ENCODE data around the gene GPR39. TPM values are rescaled to one million over a fixed set of nuclear protein-coding genes. Genes with fewer than 3 reads are reported as not detected.

GPR39 gene
- total RNA-seq, 1 donor from 2014 or later, result 1.6 TPM

GRCh38 chr2:132633635-132634034, 217.0 kb downstream of the GPR39 start:
- H3K27ac ChIP-seq (ENCODE audit: low read depth, low read length), result no peak overlapping the region
- H3K9ac ChIP-seq (ENCODE audit: low read depth in 1 of 3, low read length in 3 of 3), result no peak overlapping the region
- no peaks in the 10 kb centered on the region for H3K9me3 ChIP-seq (ENCODE audit: control insufficient read depth in 3 of 3, low read length in 3 of 3)

DNA sequence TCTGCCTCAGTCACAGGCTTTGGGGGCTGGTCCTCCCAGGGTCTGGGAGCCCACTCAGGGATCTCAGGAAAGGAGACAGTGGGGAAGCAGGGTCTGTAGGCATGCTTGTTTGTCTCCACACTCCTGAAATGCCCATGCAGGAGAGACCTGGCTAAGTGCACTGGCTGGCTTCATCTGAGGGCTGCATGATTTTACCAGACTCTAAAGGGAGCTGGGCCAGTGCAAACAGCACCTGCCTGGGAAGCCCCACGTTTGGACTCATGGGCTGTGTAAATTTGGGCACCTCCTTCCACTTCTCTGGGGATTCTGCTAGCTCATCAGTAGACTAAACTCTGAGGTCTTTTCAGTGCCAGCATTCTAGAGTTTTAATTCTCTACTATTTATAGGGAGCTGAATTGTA, 219.7 kb downstream of the GPR39 start:
- Histone ChIP-seq H3K27ac (ENCODE audit: low read depth, low read length) (no peak overlapping the region), H3K4me3 (ENCODE audit: low read length in 3 of 3) (no peak overlapping the region), H3K4me1 (ENCODE audit: control insufficient read depth in 3 of 3, insufficient read depth in 3 of 3, low read length in 3 of 3) (no peaks in the 10 kb centered on the region), H3K27me3 (ENCODE audit: control insufficient read depth in 3 of 3, insufficient read depth in 3 of 3, low read length in 3 of 3) (no peaks in the 10 kb centered on the region), H3K9ac (ENCODE audit: low read depth in 1 of 3, low read length in 3 of 3) (no peak overlapping the region), H3K36me3 (ENCODE audit: control insufficient read depth in 3 of 3, insufficient read depth in 3 of 3, low read length in 3 of 3) (no peaks in the 10 kb centered on the region), H3K9me3 (ENCODE audit: control insufficient read depth in 3 of 3, low read length in 3 of 3) (no peaks in the 10 kb centered on the region)

More at GRCh38 chr2:132633635-132634034, 217.0 kb downstream of the GPR39 start:
- no peaks in the 10 kb centered on the region for H3K4me1 ChIP-seq (ENCODE audit: control insufficient read depth in 3 of 3, insufficient read depth in 3 of 3, low read length in 3 of 3)
- no peak overlapping the region for H3K4me3 ChIP-seq (ENCODE audit: low read length in 3 of 3)
- no peaks in the 10 kb centered on the region for H3K36me3 ChIP-seq (ENCODE audit: control insufficient read depth in 3 of 3, insufficient read depth in 3 of 3, low read length in 3 of 3)
- no peaks in the 10 kb centered on the region for H3K27me3 ChIP-seq (ENCODE audit: control insufficient read depth in 3 of 3, insufficient read depth in 3 of 3, low read length in 3 of 3)

- Histone ChIP-seq H3K27ac (ENCODE audit: low read depth, low read length) (no peak overlapping the region), H3K9me3 (ENCODE audit: control insufficient read depth in 3 of 3, low read length in 3 of 3) (no peaks in the 10 kb centered on the region), H3K27me3 (ENCODE audit: control insufficient read depth in 3 of 3, insufficient read depth in 3 of 3, low read length in 3 of 3) (no peaks in the 10 kb centered on the region), H3K4me1 (ENCODE audit: control insufficient read depth in 3 of 3, insufficient read depth in 3 of 3, low read length in 3 of 3) (no peaks in the 10 kb centered on the region), H3K36me3 (ENCODE audit: control insufficient read depth in 3 of 3, insufficient read depth in 3 of 3, low read length in 3 of 3) (no peaks in the 10 kb centered on the region), H3K9ac (ENCODE audit: low read depth in 1 of 3, low read length in 3 of 3) (no peak overlapping the region), H3K4me3 (ENCODE audit: low read length in 3 of 3) (no peak overlapping the region)
These were observed 221.9 kb downstream of the GPR39 start for GRCh38 chr2:132638313-132639040.

DNA sequence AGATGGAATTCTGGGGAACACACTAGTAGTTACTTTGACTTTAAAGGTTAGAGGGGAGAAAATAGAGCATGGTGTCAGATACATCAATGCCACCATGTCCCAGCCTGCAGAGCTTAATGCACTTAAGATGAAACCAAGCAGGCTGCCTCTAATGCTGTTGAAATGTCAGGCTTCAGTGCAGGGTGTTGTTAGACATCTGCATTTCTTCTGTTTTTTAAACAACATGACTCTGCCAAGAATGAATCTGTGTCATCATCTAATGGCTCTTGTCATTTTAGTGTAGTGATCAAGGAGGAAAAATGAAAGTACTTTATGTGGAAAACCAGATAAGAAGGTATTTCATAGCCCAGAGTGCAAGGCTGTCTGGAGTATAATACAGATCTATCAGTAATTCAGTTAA, 223.5 kb downstream of the GPR39 start:
- Histone ChIP-seq H3K27ac (ENCODE audit: low read depth, low read length) (no peak overlapping the region), H3K9ac (ENCODE audit: low read depth in 1 of 3, low read length in 3 of 3) (no peak overlapping the region), H3K36me3 (ENCODE audit: control insufficient read depth in 3 of 3, insufficient read depth in 3 of 3, low read length in 3 of 3) (no peaks in the 10 kb centered on the region), H3K4me1 (ENCODE audit: control insufficient read depth in 3 of 3, insufficient read depth in 3 of 3, low read length in 3 of 3) (no peaks in the 10 kb centered on the region), H3K27me3 (ENCODE audit: control insufficient read depth in 3 of 3, insufficient read depth in 3 of 3, low read length in 3 of 3) (peaks cover 0 to 2% (median 0%) of the 10 kb centered on the region in 3 donors), H3K4me3 (ENCODE audit: low read length in 3 of 3) (no peak overlapping the region), H3K9me3 (ENCODE audit: control insufficient read depth in 3 of 3, low read length in 3 of 3) (no peaks in the 10 kb centered on the region)

DNA sequence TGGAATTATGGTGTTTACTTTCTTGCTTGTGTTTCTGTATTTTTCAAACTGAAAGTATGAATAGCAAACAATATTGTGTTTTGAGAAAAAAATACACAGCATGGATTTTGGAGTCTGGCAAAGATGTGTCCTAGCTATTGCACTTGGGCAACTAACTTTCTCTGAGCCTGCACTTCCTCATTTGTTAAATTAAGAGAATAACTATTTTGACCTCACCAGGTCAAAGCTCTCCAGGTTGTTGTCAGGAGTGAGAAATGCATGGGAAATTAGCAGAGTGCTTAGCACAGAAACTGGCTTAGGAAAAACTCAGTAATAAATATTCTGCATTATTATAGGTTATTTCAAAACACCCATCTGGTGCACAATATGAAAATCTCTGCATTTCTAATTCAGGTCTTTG, 225.2 kb downstream of the GPR39 start:
- Histone ChIP-seq H3K9me3 (ENCODE audit: control insufficient read depth in 3 of 3, low read length in 3 of 3) (no peaks in the 10 kb centered on the region), H3K27ac (ENCODE audit: low read depth, low read length) (no peak overlapping the region), H3K4me1 (ENCODE audit: control insufficient read depth in 3 of 3, insufficient read depth in 3 of 3, low read length in 3 of 3) (no peaks in the 10 kb centered on the region), H3K9ac (ENCODE audit: low read depth in 1 of 3, low read length in 3 of 3) (no peak overlapping the region), H3K27me3 (ENCODE audit: control insufficient read depth in 3 of 3, insufficient read depth in 3 of 3, low read length in 3 of 3) (peaks cover 0 to 3% (median 0%) of the 10 kb centered on the region in 3 donors), H3K36me3 (ENCODE audit: control insufficient read depth in 3 of 3, insufficient read depth in 3 of 3, low read length in 3 of 3) (no peaks in the 10 kb centered on the region), H3K4me3 (ENCODE audit: low read length in 3 of 3) (no peak overlapping the region)

GRCh38 chr2:132642415-132642814, 225.8 kb downstream of the GPR39 start:
- no peak overlapping the region for H3K9ac ChIP-seq (ENCODE audit: low read depth in 1 of 3, low read length in 3 of 3)
- H3K27ac ChIP-seq (ENCODE audit: low read depth, low read length), result no peak overlapping the region
- H3K27me3 ChIP-seq (ENCODE audit: control insufficient read depth in 3 of 3, insufficient read depth in 3 of 3, low read length in 3 of 3), result peaks cover 0 to 3% (median 0%) of the 10 kb centered on the region in 3 donors
- H3K36me3 ChIP-seq (ENCODE audit: control insufficient read depth in 3 of 3, insufficient read depth in 3 of 3, low read length in 3 of 3), result no peaks in the 10 kb centered on the region
- no peaks in the 10 kb centered on the region for H3K4me1 ChIP-seq (ENCODE audit: control insufficient read depth in 3 of 3, insufficient read depth in 3 of 3, low read length in 3 of 3)
- no peaks in the 10 kb centered on the region for H3K9me3 ChIP-seq (ENCODE audit: control insufficient read depth in 3 of 3, low read length in 3 of 3)
- H3K4me3 ChIP-seq (ENCODE audit: low read length in 3 of 3), result no peak overlapping the region

- Histone ChIP-seq H3K36me3 (ENCODE audit: control insufficient read depth in 3 of 3, insufficient read depth in 3 of 3, low read length in 3 of 3) (no peaks in the 10 kb centered on the region), H3K4me1 (ENCODE audit: control insufficient read depth in 3 of 3, insufficient read depth in 3 of 3, low read length in 3 of 3) (no peaks in the 10 kb centered on the region), H3K27me3 (ENCODE audit: control insufficient read depth in 3 of 3, insufficient read depth in 3 of 3, low read length in 3 of 3) (peaks cover 0 to 4% (median 3%) of the 10 kb centered on the region in 3 donors), H3K9ac (ENCODE audit: low read depth in 1 of 3, low read length in 3 of 3) (no peak overlapping the region), H3K27ac (ENCODE audit: low read depth, low read length) (no peak overlapping the region), H3K9me3 (ENCODE audit: control insufficient read depth in 3 of 3, low read length in 3 of 3) (no peaks in the 10 kb centered on the region), H3K4me3 (ENCODE audit: low read length in 3 of 3) (peak overlapping the region in 1 of 3 donors; percentile 3)
These were observed 228.6 kb downstream of the GPR39 start for GRCh38 chr2:132645176-132645575.

- Histone ChIP-seq H3K4me3 (ENCODE audit: low read length in 3 of 3) (no peak overlapping the region), H3K36me3 (ENCODE audit: control insufficient read depth in 3 of 3, insufficient read depth in 3 of 3, low read length in 3 of 3) (no peaks in the 10 kb centered on the region), H3K9me3 (ENCODE audit: control insufficient read depth in 3 of 3, low read length in 3 of 3) (no peaks in the 10 kb centered on the region), H3K9ac (ENCODE audit: low read depth in 1 of 3, low read length in 3 of 3) (no peak overlapping the region), H3K27ac (ENCODE audit: low read depth, low read length) (no peak overlapping the region), H3K27me3 (ENCODE audit: control insufficient read depth in 3 of 3, insufficient read depth in 3 of 3, low read length in 3 of 3) (peaks cover 0 to 4% (median 3%) of the 10 kb centered on the region in 3 donors), H3K4me1 (ENCODE audit: control insufficient read depth in 3 of 3, insufficient read depth in 3 of 3, low read length in 3 of 3) (no peaks in the 10 kb centered on the region)
These were observed 229.3 kb downstream of the GPR39 start for GRCh38 chr2:132645722-132646539.

DNA sequence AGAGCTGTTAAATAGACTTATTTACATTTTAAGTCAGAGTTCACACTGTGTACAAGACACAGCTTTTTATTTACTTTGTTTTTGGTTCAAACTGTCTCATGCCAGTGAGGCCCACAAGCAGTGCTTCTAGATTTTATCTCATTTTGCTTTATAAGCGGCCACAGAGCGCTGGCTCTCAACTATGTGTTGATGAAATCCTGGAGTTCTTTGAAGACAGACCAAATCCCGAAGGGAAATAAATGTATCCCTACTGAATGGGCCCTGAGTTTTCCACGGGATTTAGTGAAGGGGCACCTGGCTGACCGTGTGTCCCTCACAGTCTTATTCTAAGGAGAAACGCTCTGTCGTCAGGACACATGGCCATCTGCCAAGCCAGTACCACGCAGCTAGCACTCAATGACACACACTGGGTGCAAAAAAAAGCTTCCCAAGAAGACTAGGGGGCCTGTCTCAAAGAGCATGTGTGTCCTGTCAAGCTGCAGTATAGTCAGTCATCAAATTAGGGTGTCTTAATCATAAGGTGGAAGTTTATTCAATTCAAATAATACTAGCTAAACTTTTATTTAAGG, 230.0 kb downstream of the GPR39 start:
- Histone ChIP-seq H3K27ac (ENCODE audit: low read depth, low read length) (no peak overlapping the region), H3K4me1 (ENCODE audit: control insufficient read depth in 3 of 3, insufficient read depth in 3 of 3, low read length in 3 of 3) (no peaks in the 10 kb centered on the region), H3K27me3 (ENCODE audit: control insufficient read depth in 3 of 3, insufficient read depth in 3 of 3, low read length in 3 of 3) (peaks cover 0 to 6% (median 4%) of the 10 kb centered on the region in 3 donors), H3K4me3 (ENCODE audit: low read length in 3 of 3) (no peak overlapping the region), H3K36me3 (ENCODE audit: control insufficient read depth in 3 of 3, insufficient read depth in 3 of 3, low read length in 3 of 3) (no peaks in the 10 kb centered on the region), H3K9me3 (ENCODE audit: control insufficient read depth in 3 of 3, low read length in 3 of 3) (no peaks in the 10 kb centered on the region), H3K9ac (ENCODE audit: low read depth in 1 of 3, low read length in 3 of 3) (no peak overlapping the region)
